Lung microvascular endothelial cell (primary cell): ENCODE results near the gene SLC7A9. TPM values are rescaled to one million over a fixed set of nuclear protein-coding genes. Genes with fewer than 3 reads are reported as not detected.

Experiments
- DNase-seq, 2 donors: peaks; one replicate each; pipeline versions ENCODE4 v3.0.0 to v3.0.0-alpha.2; 2010; ENCODE audit warnings: low read depth in 2 of 2
- total RNA-seq: library from RNA; depleted of rRNA; stranded (reverse); fragments of >200 nt; gene quantifications from 2 replicates; pipeline ENCODE4 v1.2.1, GENCODE V29; 2014

The SLC7A9 gene
- total RNA-seq, result 0.20 TPM in 1 of 2 replicates, not detected in the other

- DNase-seq, result no peak
Measured at GRCh38 chr19:32869369-32869965, at the start of gene SLC7A9. TSS of gene SLC7A9 (minus strand) at chr19:32869767. CDS start at chr19:32868534, 1,233 bp downstream.

DNA sequence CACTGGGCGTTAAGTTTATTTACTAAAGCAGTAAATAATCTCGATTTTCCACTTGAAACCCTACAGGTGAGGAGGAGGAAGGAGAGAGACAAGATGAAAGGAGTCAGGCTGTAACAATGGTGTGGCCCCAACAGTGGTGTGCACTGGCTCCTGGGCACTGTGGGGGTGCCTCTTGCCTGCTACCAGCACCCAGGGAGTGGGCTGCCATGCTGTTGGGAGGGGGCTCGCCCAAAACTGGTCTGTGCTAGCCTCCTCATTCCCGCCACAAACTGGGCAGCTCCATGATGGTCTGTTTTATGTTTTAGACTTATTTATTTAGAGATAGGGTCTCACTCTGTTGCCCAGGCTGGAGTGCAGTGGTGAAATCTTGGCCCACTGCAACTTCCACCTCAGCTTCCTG, 49.8 kb upstream of the SLC7A9 start:
- no peak for DNase-seq

DNA sequence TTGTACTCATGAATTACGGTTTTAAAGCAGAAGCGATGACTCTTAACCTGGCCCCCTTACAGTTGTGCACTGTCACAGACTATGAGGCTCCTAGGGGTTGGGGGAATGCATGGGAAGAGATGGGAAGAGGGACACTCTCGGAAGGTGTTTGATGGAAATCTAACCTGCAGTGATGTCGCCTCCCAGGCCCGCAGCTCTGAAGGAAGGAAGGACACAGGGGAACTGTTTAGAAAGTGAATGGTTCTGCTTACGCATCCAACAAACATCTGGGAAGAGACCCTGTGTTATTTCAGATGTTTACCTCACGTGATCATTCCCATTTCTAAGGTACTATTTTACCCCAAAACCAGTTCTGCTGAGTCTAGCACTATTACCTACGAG, 48.0 kb upstream of the SLC7A9 start:
- no peak for DNase-seq

DNA sequence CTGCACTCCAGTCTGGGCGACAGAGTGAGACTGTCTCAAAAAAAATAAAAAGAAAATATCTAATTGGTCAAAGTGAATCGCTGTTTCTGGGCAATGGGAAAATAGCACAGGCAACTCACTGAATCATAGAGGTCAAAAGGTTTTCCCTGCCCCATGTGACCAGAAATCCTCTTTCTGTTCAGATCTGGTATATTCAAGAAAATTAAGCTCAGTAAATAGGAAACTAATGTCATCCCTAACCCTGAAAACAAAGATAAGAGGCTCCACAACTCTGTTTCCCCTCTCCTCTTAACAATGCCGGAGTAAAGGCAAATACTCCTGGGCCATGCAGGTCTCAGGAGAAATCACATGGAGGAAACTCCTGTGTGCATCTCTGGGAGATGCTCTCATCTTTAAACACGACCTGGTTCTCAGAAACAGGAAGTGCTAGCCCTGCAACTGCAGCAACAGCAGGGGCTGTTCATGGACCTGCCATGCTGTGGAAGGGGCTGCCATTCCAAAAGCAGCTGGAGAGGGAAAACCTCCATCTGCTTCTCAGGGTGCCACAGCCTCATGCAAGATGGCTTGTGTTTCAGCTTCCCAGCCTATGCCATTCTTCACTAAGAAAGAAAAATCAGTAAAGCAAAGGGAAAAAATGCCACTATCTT, 47.5 kb upstream of the SLC7A9 start:
- DNase-seq, result peak; percentile 44 to 70

DNA sequence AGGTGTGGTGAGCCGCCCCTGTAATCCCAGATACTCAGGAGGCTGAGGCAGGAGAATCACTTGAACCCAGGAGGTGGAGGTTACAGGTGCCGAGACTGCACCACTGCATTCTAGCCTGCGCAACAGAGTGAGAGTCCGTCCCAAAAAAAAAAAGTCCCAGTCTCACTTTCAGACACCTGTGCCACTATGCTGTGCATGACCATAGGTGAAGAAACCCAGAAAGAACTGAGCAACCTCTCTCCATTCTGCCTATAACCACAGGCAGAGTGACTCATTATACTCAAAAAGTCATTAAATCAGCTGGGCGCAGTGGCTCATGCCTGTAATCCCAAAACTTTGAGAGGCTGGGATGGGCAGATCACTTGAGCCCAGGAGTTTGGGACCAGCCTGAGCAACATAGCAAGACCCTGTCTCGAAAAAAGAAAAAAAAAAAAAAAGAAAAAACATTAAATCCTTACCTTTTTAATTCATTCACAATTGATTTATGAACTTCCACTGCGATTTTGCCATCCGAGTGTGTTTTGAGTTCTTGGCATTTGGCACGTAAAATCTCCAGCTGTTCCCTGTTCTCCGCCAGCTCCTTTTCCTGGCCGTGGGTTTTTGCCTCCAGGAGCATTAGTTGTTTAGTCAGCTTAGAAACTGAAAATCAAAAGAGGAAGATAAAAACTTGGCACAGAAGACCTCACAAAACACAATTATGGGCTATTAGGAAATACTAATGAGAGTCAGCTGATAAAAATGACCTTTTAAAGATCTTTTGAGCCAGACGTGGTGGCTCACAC, 45.5 kb upstream of the SLC7A9 start:
- DNase-seq, result no peak

GRCh38 chr19:32911467-32911866, 41.9 kb upstream of the SLC7A9 start:
- no peak for DNase-seq

DNA sequence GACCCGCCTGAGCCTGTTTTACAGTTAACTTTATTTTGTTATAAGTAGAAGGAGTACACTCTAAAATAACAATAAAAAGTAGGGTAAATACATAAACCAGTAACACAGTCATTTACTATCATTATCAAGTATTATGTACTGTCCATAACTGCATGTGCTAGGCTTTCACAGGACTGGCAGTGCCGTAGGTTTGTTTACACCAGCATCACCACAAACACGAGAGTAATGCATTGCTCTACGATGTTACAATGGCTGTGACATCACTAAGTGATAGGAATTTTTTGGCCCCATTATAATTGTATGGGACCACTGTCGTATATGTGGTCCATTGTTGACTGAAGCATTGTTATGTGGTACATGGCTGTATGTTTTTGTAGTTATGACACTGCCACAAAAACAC, 41.3 kb upstream of the SLC7A9 start:
- DNase-seq, result no peak

- no peak for DNase-seq
Measured at GRCh38 chr19:32910094-32910493, 40.5 kb upstream of the SLC7A9 start.

DNA sequence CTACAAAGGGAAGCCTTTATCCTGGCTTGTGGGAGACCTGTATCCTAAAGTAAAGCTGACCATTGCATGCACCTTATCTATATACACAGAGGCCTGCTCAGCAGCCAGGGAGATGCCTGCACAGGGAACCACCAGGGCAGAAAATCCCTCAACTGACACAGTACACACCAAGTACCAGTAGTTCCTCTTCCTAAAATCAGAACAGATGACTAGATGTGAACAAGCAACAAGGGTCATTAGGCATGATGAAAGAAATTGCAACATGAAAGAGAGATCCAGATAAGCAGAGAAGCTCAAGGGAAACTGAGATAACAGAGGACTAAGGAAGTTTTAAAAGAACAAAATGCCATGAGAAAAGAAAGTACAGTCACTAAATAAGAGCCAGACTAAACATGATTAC, 39.7 kb upstream of the SLC7A9 start:
- no peak for DNase-seq

- no peak for DNase-seq
Measured at GRCh38 chr19:32908641-32909190, 39.1 kb upstream of the SLC7A9 start.

- DNase-seq, result no peak
Measured at GRCh38 chr19:32902448-32902847, 32.9 kb upstream of the SLC7A9 start.

DNA sequence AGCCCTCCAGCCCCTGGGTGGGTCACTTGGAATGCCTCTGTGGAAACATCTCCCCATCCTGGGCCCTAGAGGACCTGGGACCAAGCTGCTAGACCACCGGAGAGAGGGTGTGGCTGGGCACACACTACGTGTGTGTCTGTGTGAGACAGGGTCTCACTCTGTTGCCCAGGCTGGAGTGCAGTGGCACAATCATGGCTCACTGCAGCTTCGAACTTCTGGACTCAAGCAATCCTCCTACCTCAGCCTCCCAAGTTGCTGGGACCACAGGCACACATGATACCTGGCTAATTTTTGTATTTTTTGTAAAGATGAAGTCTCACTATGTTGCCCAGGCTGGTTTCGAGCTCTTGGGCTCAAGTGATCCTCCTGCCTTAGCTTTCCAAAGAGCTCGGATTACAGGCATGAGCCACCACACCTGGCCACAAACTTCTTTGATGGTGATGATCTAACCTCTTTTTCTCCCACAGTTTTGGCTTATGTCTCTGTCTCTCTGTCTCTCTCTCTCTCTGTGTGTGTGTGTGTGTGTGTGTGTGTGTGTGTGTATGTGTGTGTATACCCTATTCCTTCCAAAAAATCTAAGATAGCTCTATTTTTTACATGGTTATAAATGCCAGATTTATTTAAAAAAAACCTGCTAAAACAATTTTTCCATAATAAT, 32.1 kb upstream of the SLC7A9 start:
- DNase-seq, result no peak

GRCh38 chr19:32896516-32897214, 27.1 kb upstream of the SLC7A9 start:
- DNase-seq, result no peak

DNA sequence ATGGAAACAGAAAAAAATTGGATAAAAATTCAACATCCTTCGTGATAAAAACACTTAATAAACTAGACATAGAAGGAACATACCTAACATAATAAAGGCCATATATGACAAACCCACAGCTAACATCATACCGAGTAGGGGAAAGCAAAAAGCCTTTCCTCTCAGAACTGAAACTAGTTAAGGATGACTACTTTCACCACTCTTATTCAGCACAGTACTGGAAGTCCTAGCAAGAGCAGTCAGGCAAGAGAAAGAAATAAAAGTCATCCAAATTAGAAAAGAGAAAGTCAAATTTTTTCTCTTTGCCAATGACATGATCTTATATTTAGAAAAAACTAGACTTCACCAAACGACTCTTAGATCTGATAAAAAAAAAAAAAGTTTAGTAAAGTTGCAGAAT, 25.8 kb upstream of the SLC7A9 start:
- no peak for DNase-seq

DNA sequence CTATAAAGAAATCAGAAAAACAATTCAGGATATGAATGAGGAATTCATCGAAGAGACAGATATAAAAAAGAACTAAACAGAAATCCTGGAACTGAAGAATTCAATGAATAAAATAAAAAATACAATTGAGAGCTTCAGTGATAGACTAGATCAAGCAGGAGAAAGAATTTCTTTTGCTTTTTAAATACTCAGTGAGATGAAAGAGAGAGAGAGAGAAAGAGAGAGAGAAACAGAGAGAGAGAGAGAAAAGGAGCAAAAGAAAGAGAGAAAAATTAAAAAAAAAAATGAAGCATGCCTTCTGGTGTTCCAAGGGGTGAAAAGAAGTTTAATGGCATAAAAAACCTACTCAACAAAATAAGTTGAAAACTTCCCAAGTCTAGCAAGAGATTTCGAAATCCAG, 22.0 kb upstream of the SLC7A9 start:
- DNase-seq, result no peak

GRCh38 chr19:32890841-32891240, 21.3 kb upstream of the SLC7A9 start:
- no peak for DNase-seq

DNA sequence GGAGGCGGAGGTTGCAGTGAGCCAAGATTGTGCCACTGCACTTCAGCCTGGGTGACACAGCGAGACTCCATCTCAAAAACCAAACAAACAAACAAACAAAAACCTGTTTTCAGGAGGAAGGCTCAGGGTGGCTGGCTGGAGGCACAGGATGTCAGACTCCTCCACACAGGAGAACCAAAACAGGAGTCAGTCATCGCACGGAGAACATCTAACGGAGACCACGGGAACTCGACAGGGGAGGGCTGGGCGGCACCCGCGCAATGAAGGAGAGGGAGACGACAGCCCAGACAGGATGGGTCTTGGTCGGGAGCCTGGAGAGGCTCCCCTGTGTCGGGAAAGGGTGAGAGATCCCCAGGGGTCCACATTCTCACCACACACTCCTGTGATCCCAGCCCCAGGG, 20.8 kb upstream of the SLC7A9 start:
- DNase-seq, result no peak

DNA sequence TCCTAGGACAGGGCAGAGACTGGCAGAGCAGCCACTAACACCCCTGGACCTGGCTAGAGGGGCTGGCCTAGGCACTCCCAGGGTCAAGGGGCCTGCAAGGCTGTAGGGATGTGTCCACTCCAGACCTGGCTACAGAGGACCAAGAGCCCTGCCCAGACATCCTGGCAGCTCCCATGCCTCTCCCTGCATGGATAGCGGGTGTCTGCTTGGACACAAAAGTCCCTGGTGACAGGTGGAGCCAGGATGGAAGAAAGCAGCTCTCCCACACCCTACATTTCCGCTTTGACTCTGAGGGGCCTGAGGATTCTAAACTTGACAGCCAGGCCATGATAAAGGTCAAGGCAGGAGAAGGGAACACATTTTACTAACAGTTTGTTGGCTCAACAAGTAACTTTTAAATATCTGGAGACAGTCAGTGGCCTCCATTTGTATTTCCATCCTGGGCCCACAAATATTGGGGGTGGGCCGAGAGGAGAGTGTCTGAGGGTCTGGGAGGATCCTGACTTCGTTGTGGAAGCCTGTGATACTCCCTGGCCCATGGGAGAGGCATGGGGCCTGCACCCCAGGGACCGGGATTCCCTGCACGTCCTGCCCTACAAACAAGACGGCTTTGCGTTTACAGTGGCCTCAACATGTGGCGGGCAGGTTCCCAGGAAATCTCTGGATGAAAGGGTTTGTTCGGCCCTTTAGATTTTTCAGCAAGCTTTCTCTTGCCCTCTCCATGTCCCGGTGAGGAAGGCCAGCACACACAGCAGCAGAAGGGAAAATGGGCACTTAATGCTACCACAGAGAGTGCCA, 19.8 kb upstream of the SLC7A9 start:
- DNase-seq, result no peak

DNA sequence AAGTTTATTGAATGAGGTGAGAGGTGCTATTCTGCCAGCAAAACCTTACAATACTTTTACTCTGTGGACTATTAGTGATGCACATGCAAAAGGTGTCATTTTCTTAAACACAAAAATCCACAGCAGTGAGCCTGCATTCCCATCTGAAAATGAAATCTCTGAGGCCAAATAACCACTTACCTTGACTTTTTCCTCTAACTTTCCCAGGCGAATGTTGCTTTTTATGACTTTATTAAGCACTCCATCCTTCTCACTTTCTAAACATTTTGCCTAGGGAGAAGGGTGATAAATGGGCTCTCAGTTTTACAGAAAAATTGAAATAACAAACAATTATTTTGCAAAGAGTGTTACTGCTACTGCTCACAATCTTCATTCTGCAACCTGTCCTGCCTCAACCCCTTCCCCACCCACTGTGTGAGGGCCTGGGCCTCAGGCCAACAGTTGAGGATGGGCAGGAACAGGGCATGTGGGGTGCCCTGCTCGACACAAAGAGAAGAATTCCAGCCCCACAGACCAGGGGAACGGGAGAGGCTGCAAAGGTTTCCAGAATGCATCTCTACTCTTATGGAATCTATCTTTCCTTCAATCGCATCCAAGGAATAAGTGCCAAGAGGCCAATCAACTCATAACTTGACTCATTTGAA, 18.1 kb upstream of the SLC7A9 start:
- no peak for DNase-seq

- no peak for DNase-seq
Measured at GRCh38 chr19:32886241-32886640, 16.7 kb upstream of the SLC7A9 start.
